Activated CD4-positive, alpha-beta T cell treated with anti-CD3 and anti-CD28 coated beads for 48 hours (primary cell): ENCODE results near the gene IL17RE.
"Not testable (repeated sequence)": the region's sequence is repeated elsewhere in the genome, so short reads cannot be mapped to it uniquely, and the experiment has no call there.

ENCODE experiments used
- DNase-seq: peaks from one replicate; pipeline ENCODE4 v3.0.0-alpha.2; 2020

The IL17RE gene

GRCh38 chr3:9937486-9938238, 35.0 kb downstream of the IL17RE start:
- no peak for DNase-seq

- DNase-seq, result no peak
Observed at GRCh38 chr3:9938966-9939365, 36.3 kb downstream of the IL17RE start.

GRCh38 chr3:9939906-9940305, 37.3 kb downstream of the IL17RE start:
- DNase-seq, result not testable (repeated sequence)

GRCh38 chr3:9940746-9941145, 38.1 kb downstream of the IL17RE start:
- DNase-seq, result no peak

- DNase-seq, result no peak
Observed at GRCh38 chr3:9942164-9942563, 39.5 kb downstream of the IL17RE start.

GRCh38 chr3:9942934-9943690, 40.5 kb downstream of the IL17RE start:
- no peak for DNase-seq

GRCh38 chr3:9944271-9944670, 41.6 kb downstream of the IL17RE start:
- no peak for DNase-seq

GRCh38 chr3:9945358-9945757, 42.7 kb downstream of the IL17RE start:
- no peak for DNase-seq

- DNase-seq, result peak; percentile 85
Observed at GRCh38 chr3:9946112-9947024, 43.7 kb downstream of the IL17RE start.

- no peak for DNase-seq
Observed at GRCh38 chr3:9947025-9947995, 44.7 kb downstream of the IL17RE start.

- DNase-seq, result no peak
Observed at GRCh38 chr3:9948586-9948985, 45.9 kb downstream of the IL17RE start.

- no peak for DNase-seq
Observed at GRCh38 chr3:9949115-9949514, 46.5 kb downstream of the IL17RE start.

- no peak for DNase-seq
Observed at GRCh38 chr3:9949626-9950025, 47.0 kb downstream of the IL17RE start.

- DNase-seq, result peak; percentile 36
Observed at GRCh38 chr3:9951126-9951525, 48.5 kb downstream of the IL17RE start.

GRCh38 chr3:9951598-9951961, 48.9 kb downstream of the IL17RE start:
- DNase-seq, result peak; percentile 21

- peak; percentile 81 for DNase-seq
Observed at GRCh38 chr3:9951962-9952805, 49.5 kb downstream of the IL17RE start, which contains the start of gene PRRT3. Gene PRRT3, minus strand, starts transcription at chr3:9952408. Its CDS starts 2,293 bp downstream, at chr3:9950115.

- no peak for DNase-seq
Observed at GRCh38 chr3:9955067-9955502, 52.4 kb downstream of the IL17RE start.

GRCh38 chr3:9955611-9956352, 53.1 kb downstream of the IL17RE start:
- DNase-seq, result no peak

GRCh38 chr3:9957214-9957613, 54.6 kb downstream of the IL17RE start:
- DNase-seq, result no peak

- DNase-seq, result no peak
Observed at GRCh38 chr3:9965200-9965875, 62.7 kb downstream of the IL17RE start.
